Liver (tissue), 9 donors: Measurements from ENCODE around the gene MARVELD1. TPM values are rescaled to one million over a fixed set of nuclear protein-coding genes. Genes with fewer than 3 reads are reported as not detected.

Source experiments
- DNase-seq: peaks from one replicate; pipeline ENCODE4 v3.0.0-alpha.2; 2017; ENCODE audit warnings: low spot score
- H3K27ac ChIP-seq, 2 donors: one replicate each; pipeline ENCODE4 v1.7.0; 2013; ENCODE audit warnings: inconsistent platforms in 2 of 2, low read length in 2 of 2, control low read depth in 1 of 2, low read depth in 1 of 2, mild to moderate bottlenecking in 1 of 2
- H3K27me3 ChIP-seq, 4 donors: one replicate each; pipeline versions ENCODE4 v1.6.1 to v1.7.0; 2013; ENCODE audit warnings: low read length in 3 of 4, inconsistent platforms in 1 of 4, mild to moderate bottlenecking in 1 of 4, moderate library complexity in 1 of 4; ENCODE audit not compliant: control insufficient read depth in 4 of 4, insufficient read depth in 4 of 4
- H3K36me3 ChIP-seq, 4 donors: one replicate each; pipeline versions ENCODE4 v1.6.1 to v1.7.0; 2013; ENCODE audit warnings: low read length in 3 of 4, mild to moderate bottlenecking in 3 of 4, low read depth in 1 of 4, moderate library complexity in 1 of 4; ENCODE audit not compliant: control insufficient read depth in 4 of 4, insufficient read depth in 3 of 4
- H3K4me1 ChIP-seq, 4 donors: one replicate each; pipeline versions ENCODE4 v1.6.1 to v1.7.0; 2013; ENCODE audit warnings: low read length in 3 of 4, mild to moderate bottlenecking in 3 of 4, moderate library complexity in 1 of 4; ENCODE audit not compliant: control insufficient read depth in 4 of 4, insufficient read depth in 4 of 4
- H3K4me3 ChIP-seq, 3 donors: one replicate each; pipeline versions ENCODE4 v1.6.1 to v1.7.0; 2013; ENCODE audit warnings: low read length in 3 of 3, control low read depth in 1 of 3, low read depth in 1 of 3, mild to moderate bottlenecking in 1 of 3
- H3K9ac ChIP-seq, 2 donors: one replicate each; pipeline ENCODE4 v1.7.0; 2013; ENCODE audit warnings: low read length in 2 of 2, mild to moderate bottlenecking in 2 of 2, moderate library complexity in 2 of 2, control low read depth in 1 of 2, low read depth in 1 of 2
- H3K9me3 ChIP-seq, 4 donors: one replicate each; pipeline versions ENCODE4 v1.6.1 to v1.7.0; 2013; ENCODE audit warnings: low read length in 3 of 4; ENCODE audit not compliant: control insufficient read depth in 4 of 4
- EGR1 ChIP-seq, 2 donors: IDR thresholded peaks; 2 replicates each; pipeline ENCODE4 v1.6.1; 2016 to 2018; ENCODE audit warnings: antibody characterized with exemption in 2 of 2, low read depth in 2 of 2
- FOXA1 ChIP-seq: IDR thresholded peaks from 2 replicates; pipeline ENCODE4 v1.6.1; 2016; ENCODE audit warnings: antibody characterized with exemption
- FOXA2 ChIP-seq: IDR thresholded peaks from 2 replicates; pipeline ENCODE4 v1.6.1; 2016; ENCODE audit warnings: antibody characterized with exemption
- GABPA ChIP-seq, 2 donors: IDR thresholded peaks in 1 of 2; conservative IDR thresholded peaks in 1 of 2; 2 replicates each; pipeline ENCODE4 v1.6.1; 2016; ENCODE audit warnings: antibody characterized with exemption in 2 of 2, mild to moderate bottlenecking in 1 of 2, moderate library complexity in 1 of 2
- HNF4A ChIP-seq, 2 donors: conservative IDR thresholded peaks; 2 replicates each; pipeline ENCODE4 v1.6.1; 2016; ENCODE audit warnings: antibody characterized with exemption in 2 of 2, mild to moderate bottlenecking in 2 of 2
- HNF4G ChIP-seq: IDR thresholded peaks from 2 replicates; pipeline ENCODE4 v1.6.1; 2016; ENCODE audit warnings: antibody characterized with exemption
- JUND ChIP-seq, 2 donors: IDR thresholded peaks; 2 replicates each; pipeline ENCODE4 v1.6.1; 2016; ENCODE audit warnings: antibody characterized with exemption in 2 of 2
- NR2F2 ChIP-seq: IDR thresholded peaks from 2 replicates; pipeline ENCODE4 v1.6.1; 2016; ENCODE audit warnings: antibody characterized with exemption
- RAD21 ChIP-seq, 2 donors: IDR thresholded peaks; 2 replicates each; pipeline ENCODE4 v1.6.1; 2016; ENCODE audit warnings: antibody characterized with exemption in 2 of 2, mild to moderate bottlenecking in 2 of 2
- RXRA ChIP-seq, 2 donors: IDR thresholded peaks; 2 replicates each; pipeline ENCODE4 v1.6.1; 2017 to 2018; ENCODE audit warnings: antibody characterized with exemption in 2 of 2, mild to moderate bottlenecking in 1 of 2
- SP1 ChIP-seq: IDR thresholded peaks from 2 replicates; pipeline ENCODE4 v1.6.1; 2018; ENCODE audit warnings: antibody characterized with exemption, mild to moderate bottlenecking
- TAF1 ChIP-seq: conservative IDR thresholded peaks from 2 replicates; pipeline ENCODE4 v1.6.1; 2016; ENCODE audit warnings: antibody characterized with exemption, mild to moderate bottlenecking
- YY1 ChIP-seq: IDR thresholded peaks from 2 replicates; pipeline ENCODE4 v1.6.1; 2016; ENCODE audit warnings: antibody characterized with exemption, mild to moderate bottlenecking
- WGBS: extraction: QIAGEN DNeasy Blood & Tissue Kit; methylation state at CpG from one replicate; pipeline ENCODE4 v1.1.7; 2013; 5-methylcytosine and 5-hydroxymethylcytosine counted together
- polyA plus RNA-seq, 2 donors: library from polyadenylated mRNA; stranded (reverse) in 1 of 2; unstranded in 1 of 2; fragments of 200-250 nt in 1 of 2; fragments of >200 nt in 1 of 2; fragmentation: Nextera tagmentation in 1 of 2; extraction: Ambion mirVana in 1 of 2; gene quantifications; one replicate each; pipeline versions ENCODE4 v1.2.1 to v1.2.3, GENCODE V29; 2013 to 2015
- total RNA-seq, 2 donors: library from RNA; depleted of rRNA; stranded (reverse); fragments of >200 nt; gene quantifications; one replicate each; pipeline ENCODE4 v1.2.3, GENCODE V29; 2014
- TF ChIP-seq, protein P1 (sequence below): IDR thresholded peaks from 2 replicates; pipeline ENCODE4 v1.6.1; 2016; ENCODE audit warnings: antibody characterized with exemption
- TF ChIP-seq, protein P2 (sequence below): fragments of 150-350 bp; IDR thresholded peaks from 2 replicates; pipeline ENCODE4 v1.5.1; 2017; ENCODE audit warnings: improper control_type of control experiment, low read depth, low read length; ENCODE audit not compliant: missing input control
- TF ChIP-seq, protein P3 (sequence below): IDR thresholded peaks from 2 replicates; pipeline ENCODE4 v1.6.1; 2016; ENCODE audit warnings: antibody characterized with exemption, mild to moderate bottlenecking
- TF ChIP-seq, protein P4 (sequence below): IDR thresholded peaks from 2 replicates; pipeline ENCODE4 v1.6.1; 2016; ENCODE audit warnings: antibody characterized with exemption
- TF ChIP-seq, protein P5 (sequence below): IDR thresholded peaks from 2 replicates; pipeline ENCODE4 v1.6.1; 2016; ENCODE audit warnings: antibody characterized with exemption
- donor health status: healthy.
- donor health status: healthy.
- donor health status: healthy.
- donor health status: healthy.
- donor health status: healthy.

Gene MARVELD1
- total RNA-seq (1 to 10 TPM; 2.3 to 3.3 TPM), polyA plus RNA-seq (1 to 10 TPM in 1 of 2 donors, under 1 TPM in 1; 0.72 to 3.3 TPM)

DNA sequence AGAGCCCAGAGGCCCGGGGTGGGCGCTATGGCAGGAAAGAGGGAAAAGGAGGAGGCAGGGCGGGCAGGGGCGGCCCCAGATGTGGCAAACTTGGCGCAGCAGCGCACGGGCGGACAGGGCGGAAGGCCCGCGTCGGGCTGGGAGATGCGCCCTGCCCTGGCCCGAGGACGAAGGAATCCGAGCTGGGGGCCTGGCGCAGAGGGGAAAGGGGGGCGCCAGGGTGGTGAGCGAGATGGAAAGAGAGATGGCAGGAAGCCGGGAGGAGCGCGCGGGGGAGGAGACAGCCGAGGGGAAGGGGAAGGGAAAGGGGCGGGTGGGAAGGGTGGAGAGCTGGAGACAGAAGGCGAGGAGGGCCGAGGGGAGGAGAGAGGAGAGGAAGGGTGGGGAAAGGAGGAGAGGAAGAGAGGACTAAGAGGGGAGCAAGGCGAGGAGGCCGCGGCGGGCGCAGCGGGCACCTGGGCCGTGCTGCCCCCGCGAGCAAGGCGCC is at the start of gene MARVELD1:
TSS of gene MARVELD1 (plus strand) at position 392 of the 487 bp plus-strand sequence. CDS start 147 bp downstream, outside the sequence.
- H3K9me3 ChIP-seq, result no peaks in the 10 kb centered on the region
- no peak for DNase-seq
- TF ChIP-seq RAD21 (IDR thresholded peaks at IDR 0.05) (no peak), FOXA1 (no peak), HNF4G (no peak), GABPA (IDR thresholded peaks at IDR 0.05 in 1 of 2, conservative IDR thresholded peaks at IDR 0.05 in 1 of 2) (no peak)
- TF ChIP-seq, protein P1, sequence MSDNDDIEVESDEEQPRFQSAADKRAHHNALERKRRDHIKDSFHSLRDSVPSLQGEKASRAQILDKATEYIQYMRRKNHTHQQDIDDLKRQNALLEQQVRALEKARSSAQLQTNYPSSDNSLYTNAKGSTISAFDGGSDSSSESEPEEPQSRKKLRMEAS, result no peak
- TF ChIP-seq, protein P2, sequence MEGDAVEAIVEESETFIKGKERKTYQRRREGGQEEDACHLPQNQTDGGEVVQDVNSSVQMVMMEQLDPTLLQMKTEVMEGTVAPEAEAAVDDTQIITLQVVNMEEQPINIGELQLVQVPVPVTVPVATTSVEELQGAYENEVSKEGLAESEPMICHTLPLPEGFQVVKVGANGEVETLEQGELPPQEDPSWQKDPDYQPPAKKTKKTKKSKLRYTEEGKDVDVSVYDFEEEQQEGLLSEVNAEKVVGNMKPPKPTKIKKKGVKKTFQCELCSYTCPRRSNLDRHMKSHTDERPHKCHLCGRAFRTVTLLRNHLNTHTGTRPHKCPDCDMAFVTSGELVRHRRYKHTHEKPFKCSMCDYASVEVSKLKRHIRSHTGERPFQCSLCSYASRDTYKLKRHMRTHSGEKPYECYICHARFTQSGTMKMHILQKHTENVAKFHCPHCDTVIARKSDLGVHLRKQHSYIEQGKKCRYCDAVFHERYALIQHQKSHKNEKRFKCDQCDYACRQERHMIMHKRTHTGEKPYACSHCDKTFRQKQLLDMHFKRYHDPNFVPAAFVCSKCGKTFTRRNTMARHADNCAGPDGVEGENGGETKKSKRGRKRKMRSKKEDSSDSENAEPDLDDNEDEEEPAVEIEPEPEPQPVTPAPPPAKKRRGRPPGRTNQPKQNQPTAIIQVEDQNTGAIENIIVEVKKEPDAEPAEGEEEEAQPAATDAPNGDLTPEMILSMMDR, result no peak
- peak within 1 kb of the TSS; percentile 57 to 71 for H3K27ac ChIP-seq
- peak within 1 kb of the TSS; percentile 56 to 60 (median 59) for H3K4me3 ChIP-seq
- 30% methylated on average over 37 of the region's 37 CpGs for WGBS
- no peak within 1 kb of the TSS for H3K9ac ChIP-seq
- no peaks in the 10 kb centered on the region for H3K36me3 ChIP-seq
- peaks cover 0 to 15% (median 11%) of the 10 kb centered on the region in 4 donors for H3K4me1 ChIP-seq
- H3K27me3 ChIP-seq, result no peaks in the 10 kb centered on the region

DNA sequence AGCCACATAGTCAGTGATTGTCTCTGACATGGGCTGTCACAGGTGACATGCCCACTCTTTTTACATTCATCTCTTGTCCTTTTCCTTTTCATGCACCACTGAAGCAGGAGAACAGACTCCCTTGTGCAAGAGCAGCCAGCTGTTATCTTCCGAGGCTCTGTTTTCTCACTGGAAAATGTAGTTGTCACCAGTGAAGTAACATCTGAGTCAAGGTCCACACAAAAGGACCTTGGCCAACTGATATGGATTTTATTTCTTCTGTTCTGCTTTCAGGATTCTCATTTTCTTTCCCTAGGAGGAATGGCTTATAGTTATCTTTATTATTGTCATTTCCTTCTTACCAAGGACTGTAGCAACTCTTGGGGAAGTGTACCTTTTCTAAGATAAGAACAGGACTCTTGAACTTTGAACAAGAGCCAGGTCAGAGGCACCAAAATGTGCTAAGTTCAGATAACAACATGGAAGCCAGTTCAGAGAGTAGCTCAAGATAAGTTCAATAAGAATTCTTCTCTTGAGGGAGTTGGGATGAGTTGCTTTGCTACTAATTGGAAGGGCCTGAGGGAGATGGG is 49.2 kb upstream of the MARVELD1 start:
- Histone ChIP-seq H3K36me3 (peaks cover 0 to 5% (median 4%) of the 10 kb centered on the region in 4 donors), H3K27ac (peak overlapping the region in 1 of 2 donors; percentile 34), H3K9me3 (no peaks in the 10 kb centered on the region), H3K9ac (no peak overlapping the region), H3K4me1 (peaks cover 0 to 21% (median 11%) of the 10 kb centered on the region in 4 donors), H3K27me3 (no peaks in the 10 kb centered on the region), H3K4me3 (no peak overlapping the region)
- TF ChIP-seq, protein P2, result no peak
- TF ChIP-seq HNF4G (peak; percentile 83), GABPA (IDR thresholded peaks at IDR 0.05 in 1 of 2, conservative IDR thresholded peaks at IDR 0.05 in 1 of 2) (peak in 1 of 2 donors; percentile 60), JUND (IDR thresholded peaks at IDR 0.05) (peak in 1 of 2 donors; percentile 88), HNF4A (conservative IDR thresholded peaks at IDR 0.05) (peak; percentile 97 to 98), EGR1 (IDR thresholded peaks at IDR 0.05; ENCODE audit: low read depth in 2 of 2) (peak in 1 of 2 donors; percentile 84), RAD21 (IDR thresholded peaks at IDR 0.05) (peak in 1 of 2 donors; percentile 31), TAF1 (no peak), FOXA1 (peak; percentile 16), RXRA (IDR thresholded peaks at IDR 0.05) (peak in 1 of 2 donors; percentile 79), NR2F2 (peak; percentile 33), FOXA2 (no peak), SP1 (peak; percentile 74), YY1 (peak; percentile 80)
- TF ChIP-seq, protein P3, sequence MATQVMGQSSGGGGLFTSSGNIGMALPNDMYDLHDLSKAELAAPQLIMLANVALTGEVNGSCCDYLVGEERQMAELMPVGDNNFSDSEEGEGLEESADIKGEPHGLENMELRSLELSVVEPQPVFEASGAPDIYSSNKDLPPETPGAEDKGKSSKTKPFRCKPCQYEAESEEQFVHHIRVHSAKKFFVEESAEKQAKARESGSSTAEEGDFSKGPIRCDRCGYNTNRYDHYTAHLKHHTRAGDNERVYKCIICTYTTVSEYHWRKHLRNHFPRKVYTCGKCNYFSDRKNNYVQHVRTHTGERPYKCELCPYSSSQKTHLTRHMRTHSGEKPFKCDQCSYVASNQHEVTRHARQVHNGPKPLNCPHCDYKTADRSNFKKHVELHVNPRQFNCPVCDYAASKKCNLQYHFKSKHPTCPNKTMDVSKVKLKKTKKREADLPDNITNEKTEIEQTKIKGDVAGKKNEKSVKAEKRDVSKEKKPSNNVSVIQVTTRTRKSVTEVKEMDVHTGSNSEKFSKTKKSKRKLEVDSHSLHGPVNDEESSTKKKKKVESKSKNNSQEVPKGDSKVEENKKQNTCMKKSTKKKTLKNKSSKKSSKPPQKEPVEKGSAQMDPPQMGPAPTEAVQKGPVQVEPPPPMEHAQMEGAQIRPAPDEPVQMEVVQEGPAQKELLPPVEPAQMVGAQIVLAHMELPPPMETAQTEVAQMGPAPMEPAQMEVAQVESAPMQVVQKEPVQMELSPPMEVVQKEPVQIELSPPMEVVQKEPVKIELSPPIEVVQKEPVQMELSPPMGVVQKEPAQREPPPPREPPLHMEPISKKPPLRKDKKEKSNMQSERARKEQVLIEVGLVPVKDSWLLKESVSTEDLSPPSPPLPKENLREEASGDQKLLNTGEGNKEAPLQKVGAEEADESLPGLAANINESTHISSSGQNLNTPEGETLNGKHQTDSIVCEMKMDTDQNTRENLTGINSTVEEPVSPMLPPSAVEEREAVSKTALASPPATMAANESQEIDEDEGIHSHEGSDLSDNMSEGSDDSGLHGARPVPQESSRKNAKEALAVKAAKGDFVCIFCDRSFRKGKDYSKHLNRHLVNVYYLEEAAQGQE, result peak; percentile 45
- TF ChIP-seq, protein P1, result peak; percentile 81
- TF ChIP-seq, protein P4, sequence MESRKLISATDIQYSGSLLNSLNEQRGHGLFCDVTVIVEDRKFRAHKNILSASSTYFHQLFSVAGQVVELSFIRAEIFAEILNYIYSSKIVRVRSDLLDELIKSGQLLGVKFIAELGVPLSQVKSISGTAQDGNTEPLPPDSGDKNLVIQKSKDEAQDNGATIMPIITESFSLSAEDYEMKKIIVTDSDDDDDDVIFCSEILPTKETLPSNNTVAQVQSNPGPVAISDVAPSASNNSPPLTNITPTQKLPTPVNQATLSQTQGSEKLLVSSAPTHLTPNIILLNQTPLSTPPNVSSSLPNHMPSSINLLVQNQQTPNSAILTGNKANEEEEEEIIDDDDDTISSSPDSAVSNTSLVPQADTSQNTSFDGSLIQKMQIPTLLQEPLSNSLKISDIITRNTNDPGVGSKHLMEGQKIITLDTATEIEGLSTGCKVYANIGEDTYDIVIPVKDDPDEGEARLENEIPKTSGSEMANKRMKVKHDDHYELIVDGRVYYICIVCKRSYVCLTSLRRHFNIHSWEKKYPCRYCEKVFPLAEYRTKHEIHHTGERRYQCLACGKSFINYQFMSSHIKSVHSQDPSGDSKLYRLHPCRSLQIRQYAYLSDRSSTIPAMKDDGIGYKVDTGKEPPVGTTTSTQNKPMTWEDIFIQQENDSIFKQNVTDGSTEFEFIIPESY, result peak; percentile 37
- TF ChIP-seq, protein P5, sequence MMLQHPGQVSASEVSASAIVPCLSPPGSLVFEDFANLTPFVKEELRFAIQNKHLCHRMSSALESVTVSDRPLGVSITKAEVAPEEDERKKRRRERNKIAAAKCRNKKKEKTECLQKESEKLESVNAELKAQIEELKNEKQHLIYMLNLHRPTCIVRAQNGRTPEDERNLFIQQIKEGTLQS, result peak; percentile 39
- DNase-seq, result no peak
- WGBS, result 19% methylated on average over 1 of the region's 1 CpG
